ENCODE results near the gene ADAMTS6.

ADAMTS6 gene

GRCh38 chr5:65141493-65141892 lies 340.2 kb downstream of the ADAMTS6 start:
- no peak for DNase-seq

GRCh38 chr5:65137631-65138030 lies 344.1 kb downstream of the ADAMTS6 start:
- DNase-seq: no peak

GRCh38 chr5:65133477-65134110 lies 348.1 kb downstream of the ADAMTS6 start:
- DNase-seq: no peak

- no peak for DNase-seq
These were observed 349.3 kb downstream of the ADAMTS6 start for GRCh38 chr5:65132386-65132785.

GRCh38 chr5:65128226-65128625 lies 353.5 kb downstream of the ADAMTS6 start:
- no peak for DNase-seq

- DNase-seq: no peak
These were observed 354.4 kb downstream of the ADAMTS6 start for GRCh38 chr5:65127161-65127901.

- DNase-seq: no peak
These were observed 355.1 kb downstream of the ADAMTS6 start for GRCh38 chr5:65126542-65127069.

GRCh38 chr5:65125591-65126541 lies 355.9 kb downstream of the ADAMTS6 start:
- no peak for DNase-seq

GRCh38 chr5:65121880-65122436 lies 359.8 kb downstream of the ADAMTS6 start:
- DNase-seq: no peak

GRCh38 chr5:65120371-65120967 lies 361.3 kb downstream of the ADAMTS6 start:
- DNase-seq: no peak

GRCh38 chr5:65117525-65117924 lies 364.2 kb downstream of the ADAMTS6 start:
- DNase-seq: no peak

- no peak for DNase-seq
These were observed 367.9 kb downstream of the ADAMTS6 start for GRCh38 chr5:65113771-65114170.

GRCh38 chr5:65111961-65112658 lies 369.6 kb downstream of the ADAMTS6 start:
- no peak for DNase-seq

- DNase-seq: no peak
These were observed 372.7 kb downstream of the ADAMTS6 start for GRCh38 chr5:65108786-65109743.

- DNase-seq: no peak
These were observed 376.4 kb downstream of the ADAMTS6 start for GRCh38 chr5:65105301-65105700.

GRCh38 chr5:65104831-65105230 lies 376.9 kb downstream of the ADAMTS6 start:
- no peak for DNase-seq

- no peak for DNase-seq
These were observed 377.8 kb downstream of the ADAMTS6 start for GRCh38 chr5:65103756-65104440.

GRCh38 chr5:65102976-65103711 lies 378.6 kb downstream of the ADAMTS6 start:
- peak; percentile 58 for DNase-seq

- DNase-seq: no peak
These were observed 379.2 kb downstream of the ADAMTS6 start for GRCh38 chr5:65102371-65102975.

All from stimulated activated CD4-positive, alpha-beta T cell treated with anti-CD3 and anti-CD28 coated beads, Interleukin-15, amount 100 ng/mL, for 24 hours (primary cell).